ENCODE results near the gene CCL22.
"Not testable (repeated sequence)": the region's sequence is repeated elsewhere in the genome, so short reads cannot be mapped to it uniquely, and the experiment has no call there.

Gene CCL22

DNA sequence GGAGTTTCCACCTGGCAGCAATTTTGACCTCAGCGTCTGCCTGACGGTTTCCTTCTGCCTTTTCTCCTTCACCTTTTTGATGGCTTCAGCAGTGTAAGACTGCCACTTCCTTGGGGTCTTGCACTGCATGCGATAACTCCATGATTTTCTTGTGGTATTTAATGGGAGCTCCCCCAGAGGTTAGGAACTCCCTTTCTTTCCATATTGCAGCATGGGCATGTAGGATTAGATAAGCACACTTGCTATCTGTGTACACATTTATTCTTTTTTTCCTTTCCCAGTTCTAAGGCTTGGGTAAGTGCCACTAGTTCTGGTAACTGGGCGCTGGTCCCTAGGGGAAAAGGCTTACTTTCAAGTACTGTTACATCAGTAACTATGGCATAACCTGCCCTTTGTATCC, 38.9 kb downstream of the CCL22 start:
- not testable (repeated sequence) for DNase-seq

DNA sequence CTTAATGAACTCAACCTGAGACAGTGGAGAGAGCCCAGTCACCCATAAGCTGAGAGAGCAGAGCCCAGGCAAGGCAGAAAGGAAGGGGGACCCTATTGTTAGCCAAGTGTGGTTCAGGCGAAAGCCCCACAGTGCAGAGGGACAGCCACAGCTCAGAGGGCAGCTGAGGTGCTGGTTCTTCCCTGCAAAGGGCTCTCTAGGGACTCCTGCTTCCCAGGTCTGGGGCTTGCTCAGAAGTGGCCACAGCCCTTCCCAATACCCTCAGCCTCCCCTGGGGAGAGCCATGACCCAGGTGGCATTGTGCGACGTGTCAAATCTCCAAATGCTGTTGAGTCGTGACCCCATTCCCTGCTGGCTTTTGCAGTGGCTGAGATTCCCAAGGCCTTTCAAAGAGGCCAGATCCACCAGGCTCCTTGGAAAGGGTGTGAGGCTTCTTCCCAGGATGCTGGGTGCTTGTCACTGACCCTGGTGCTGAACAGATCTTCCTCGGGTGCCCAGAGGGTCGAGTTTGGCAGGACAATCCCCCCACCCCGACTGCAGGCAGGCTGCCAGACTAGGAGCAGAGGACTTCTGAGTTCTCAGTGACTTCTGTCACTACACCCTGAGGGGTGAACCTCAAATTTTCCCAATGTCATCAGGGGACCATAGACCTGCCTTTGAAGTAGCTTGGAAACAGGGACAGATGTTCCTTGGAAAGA, 43.5 kb downstream of the CCL22 start:
- no peak for DNase-seq

DNA sequence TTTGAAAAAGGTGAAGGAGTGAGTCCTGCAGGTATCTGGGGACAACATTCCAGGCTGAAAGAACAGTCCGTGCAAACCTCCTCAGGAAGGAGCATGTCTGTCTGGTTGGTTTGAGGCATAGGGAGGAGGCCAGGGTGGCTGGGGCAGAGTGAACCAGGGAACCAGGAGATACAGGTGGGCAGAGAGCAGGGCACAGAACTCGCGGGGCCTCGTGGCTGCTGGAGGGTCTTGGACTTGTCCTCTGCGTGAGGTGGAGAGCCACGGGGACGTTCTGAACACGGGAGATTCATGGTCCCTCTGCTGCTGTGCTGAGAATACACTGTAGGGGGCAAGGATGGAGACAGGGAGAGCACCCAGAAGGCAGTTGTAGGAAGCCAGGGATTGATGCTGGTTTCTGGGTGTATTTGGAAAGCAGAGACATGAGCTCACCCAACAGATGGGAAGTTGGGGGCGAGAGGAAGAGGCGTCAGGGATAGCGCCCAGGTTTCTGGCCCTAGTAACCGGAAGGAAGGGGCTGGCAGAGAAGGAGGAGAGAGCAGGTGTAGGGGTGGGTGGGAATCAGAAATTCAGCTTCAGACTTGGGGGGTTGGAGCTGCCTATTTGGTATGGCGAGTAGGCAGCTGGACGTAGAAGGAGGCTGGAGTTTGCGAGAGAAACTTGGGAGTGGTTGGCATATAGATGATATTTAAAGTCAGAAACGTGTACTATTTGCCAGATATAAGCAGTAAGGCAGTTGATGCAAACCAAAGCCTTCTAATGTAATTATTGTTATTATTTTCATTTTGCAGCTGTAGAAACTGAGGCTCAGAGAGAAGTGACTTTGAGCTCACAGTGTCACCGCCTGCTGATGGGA, 45.6 kb downstream of the CCL22 start, which contains the start of gene CCL17:
CCL17 (plus strand) TSS at position 803 of the 853 bp plus-strand sequence. CDS start 9,166 bp downstream, outside the sequence.
- DNase-seq, result no peak

DNA sequence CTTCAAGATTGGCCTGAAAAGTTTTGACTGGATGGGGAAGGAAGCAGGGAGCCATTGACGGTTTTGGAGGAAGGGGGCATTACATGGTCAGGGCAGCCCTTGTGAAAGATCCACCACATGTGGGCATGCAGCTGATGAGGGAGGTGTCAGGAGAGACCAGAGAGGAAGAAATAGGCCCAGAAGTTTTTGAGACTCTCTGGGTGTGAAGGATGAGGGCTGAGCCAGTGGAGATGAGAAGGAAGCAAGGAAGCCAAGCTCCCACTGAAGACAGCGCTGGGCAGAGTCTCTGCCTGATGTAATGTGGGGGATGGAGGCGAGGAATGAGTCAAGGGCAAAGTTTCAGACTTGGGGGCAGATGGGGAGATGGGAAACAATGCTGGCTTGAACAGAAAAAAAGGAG, 46.5 kb downstream of the CCL22 start:
- DNase-seq, result no peak

DNA sequence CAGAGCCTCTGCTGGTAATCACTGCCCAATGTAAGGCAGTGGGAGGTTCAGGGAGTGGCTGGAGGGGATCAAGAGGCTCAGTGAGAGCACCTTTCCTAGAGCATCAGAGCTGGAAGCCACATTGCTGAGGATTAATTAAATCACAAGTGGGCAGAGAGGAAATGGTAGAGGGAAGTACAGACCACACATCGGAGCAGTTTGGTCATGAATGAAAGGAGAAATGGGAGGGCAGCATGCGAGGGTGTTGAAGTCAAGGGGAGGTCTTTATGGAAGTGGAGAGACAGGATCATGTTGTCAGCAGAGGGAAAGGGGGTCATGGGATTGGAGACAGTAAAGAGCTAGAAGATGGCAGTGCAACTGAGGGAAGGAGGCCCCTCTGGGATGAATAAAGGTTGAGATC, 48.3 kb downstream of the CCL22 start:
- no peak for DNase-seq

DNA sequence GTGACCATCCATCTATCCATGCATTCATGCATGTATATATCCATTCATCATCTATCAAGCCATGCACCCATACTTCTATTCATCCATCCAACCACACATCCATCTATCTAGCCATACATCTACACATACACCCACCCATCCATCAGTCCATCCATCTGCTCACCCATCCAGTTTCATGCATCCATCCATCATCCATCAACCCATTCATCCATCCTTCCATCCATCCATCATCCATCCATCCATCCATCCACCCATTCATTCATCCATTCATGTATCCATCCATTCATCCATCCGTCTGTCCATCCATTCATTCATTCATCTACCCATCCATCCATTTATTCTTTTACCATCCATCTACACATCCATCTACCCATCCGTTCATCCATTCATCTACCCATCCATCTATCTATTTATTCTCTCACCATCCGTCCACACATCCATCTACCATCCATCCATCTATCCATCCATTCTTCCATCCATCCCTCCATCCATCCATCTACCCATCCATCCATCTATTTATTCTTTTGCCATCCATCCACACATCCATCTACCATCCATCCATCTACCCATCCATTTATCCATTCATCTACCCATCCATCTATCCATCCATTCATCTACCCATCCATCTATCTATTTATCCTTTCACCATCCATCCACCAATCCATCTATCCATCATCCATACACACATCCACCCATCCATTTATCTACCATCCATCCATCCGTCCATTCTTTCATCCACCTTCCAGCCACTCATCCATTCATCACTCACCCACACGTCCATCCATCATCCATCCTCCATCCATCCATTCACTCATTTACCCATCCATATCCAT, 49.2 kb downstream of the CCL22 start:
- no peak for DNase-seq

DNA sequence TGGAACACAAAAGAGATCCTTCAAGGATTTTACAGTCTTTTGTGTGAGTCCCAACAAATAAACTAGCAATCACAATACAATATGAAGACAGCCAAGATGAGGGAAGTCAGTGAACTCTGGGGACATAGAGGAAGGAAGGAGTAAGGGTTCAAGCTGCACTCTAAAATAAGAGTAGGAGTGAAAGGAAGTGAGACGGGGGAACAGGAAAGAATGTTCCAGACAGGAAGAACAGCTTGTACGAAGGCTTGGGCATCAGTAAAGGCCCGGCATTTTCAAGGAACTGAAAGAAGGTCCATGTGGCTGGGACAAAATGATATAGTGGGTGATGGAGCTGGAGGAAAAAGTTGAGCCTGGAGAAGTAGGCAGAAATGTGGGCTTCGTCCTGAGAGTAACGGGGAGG, 50.5 kb downstream of the CCL22 start:
- DNase-seq, result no peak

DNA sequence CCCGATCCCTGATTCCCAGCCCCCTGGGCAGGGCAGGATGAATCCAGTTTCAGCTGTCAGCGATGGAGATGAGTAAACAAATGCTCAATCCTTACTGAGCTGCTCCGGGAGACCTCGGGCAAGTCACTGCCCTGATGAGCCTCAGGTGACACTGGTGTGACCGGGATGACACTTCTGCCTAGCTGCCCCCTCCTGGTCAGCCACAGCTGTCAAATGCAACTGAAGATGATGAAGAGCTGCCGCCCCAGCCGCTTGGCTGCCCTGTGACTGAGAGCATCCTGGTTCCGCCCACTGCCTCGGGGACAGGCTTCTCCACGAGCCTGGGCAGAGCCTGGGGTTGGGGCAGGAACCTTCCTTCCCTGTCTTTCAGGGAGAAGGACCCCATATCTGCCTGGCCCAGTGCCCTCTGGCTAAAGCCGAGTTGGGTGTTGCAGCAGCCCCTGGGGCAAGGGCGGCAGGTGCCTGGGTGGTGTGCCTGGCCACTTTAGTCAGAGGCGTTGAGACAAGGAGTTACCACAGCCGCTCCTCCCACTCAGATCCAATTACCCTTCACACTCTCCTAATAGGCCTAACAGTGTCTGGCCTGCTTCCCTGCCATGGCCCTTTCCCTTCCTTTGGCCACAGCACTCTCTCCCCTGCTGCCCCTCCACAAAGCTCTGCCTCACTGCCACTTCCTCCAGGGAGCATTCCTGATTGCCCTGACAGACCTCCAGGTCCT, 51.4 kb downstream of the CCL22 start:
- no peak for DNase-seq

DNA sequence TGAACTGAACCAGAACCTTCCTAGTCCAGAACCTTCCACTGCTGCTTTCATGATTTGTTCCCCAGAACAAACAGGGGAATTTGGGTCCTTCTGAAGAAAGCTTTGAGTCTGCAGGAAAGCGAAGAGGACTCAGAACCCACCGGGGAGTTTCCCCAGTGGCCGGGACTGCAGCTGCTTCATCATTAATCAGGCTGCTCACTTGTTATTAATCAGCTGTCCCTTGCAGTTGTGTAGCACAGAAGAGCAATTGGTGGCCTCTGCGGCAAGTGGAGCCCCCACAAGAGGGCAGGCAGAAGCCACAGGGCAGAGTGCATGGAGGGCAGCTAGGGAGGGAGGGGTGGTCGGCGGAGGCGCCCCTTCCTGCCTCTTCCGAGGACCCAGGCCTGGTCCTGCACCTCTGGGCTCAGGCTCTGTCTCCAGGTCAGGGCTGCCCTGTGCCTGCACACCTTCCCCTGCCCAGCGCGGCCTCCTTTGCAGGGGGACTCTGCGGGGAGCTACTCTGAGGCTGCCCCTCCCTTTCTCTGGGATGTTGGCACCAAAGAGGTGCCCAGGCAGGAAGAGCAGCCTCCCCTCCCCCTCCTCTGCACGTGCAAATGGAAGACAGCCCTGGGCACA, 52.9 kb downstream of the CCL22 start:
- no peak for DNase-seq

DNA sequence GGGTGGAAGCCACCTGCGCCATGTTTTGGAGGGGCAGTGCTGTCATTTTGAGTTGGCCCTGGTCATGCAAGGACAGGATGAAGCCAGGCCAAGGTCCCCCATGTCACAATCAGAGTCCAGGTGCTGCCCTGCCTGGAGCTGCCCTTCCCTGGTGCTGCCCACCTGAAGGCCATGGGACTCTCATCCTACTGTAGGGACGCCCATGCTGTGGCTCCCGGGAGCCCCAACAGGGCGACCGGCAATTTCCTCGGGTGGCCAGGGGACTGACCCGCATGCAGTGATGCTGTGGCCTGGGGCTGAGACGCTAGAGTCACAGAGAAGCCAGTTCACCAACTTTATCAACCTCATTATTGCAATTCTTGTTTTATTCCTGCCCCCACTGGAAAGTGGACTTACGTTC, 54.0 kb downstream of the CCL22 start:
- no peak for DNase-seq

DNA sequence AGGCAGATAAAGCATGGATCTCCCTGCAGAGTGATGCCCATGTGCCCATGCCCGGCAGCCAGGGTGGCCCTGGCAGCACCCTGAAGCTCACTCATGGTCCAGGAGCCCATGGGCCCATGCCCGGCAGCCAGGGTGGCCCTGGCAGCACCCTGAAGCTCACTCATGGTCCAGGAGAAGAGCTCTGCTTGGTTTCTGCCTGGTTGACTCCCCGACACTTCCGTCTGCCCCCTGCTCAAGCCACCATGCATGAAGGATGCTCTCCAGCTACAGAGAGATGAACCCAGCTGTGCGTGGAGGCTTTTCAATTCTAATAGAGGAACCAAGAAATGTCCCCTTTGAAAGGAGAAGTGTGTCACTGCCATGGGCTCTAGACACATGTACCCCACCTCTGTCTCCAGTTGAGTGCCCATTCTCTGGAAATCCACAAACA, 54.7 kb downstream of the CCL22 start:
- DNase-seq, result peak in 1 of 2 donors; percentile 65

DNA sequence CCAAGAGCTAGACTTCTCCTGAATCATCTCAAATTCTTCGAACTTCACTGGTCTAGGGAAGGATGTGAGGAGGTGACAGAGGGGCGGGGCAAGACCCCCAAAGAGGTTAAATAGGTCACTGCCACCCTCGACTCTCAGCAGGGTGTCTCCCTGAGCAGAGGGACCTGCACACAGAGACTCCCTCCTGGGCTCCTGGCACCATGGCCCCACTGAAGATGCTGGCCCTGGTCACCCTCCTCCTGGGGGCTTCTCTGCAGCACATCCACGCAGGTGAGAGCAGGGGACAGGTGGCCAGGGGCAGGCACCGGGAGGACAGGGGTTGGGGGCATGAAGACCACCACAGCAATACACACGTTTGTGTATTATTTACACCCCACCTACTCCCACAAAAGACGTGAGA, 55.1 kb downstream of the CCL22 start:
- no peak for DNase-seq

Measured in CD4-positive, alpha-beta T cell treated with Interferon alpha-2 for 1 hour (primary cell).